HepG2 (cell line): ENCODE results near the gene SCNM1. TPM values are rescaled to one million over a fixed set of nuclear protein-coding genes. Genes with fewer than 3 reads are reported as not detected.
A peak's percentile ranks its signal among the peaks of the same experiment; 100 is the strongest.

Experiments used
- ARID2 ChIP-seq: sonication (generic); formaldehyde crosslinking; IDR thresholded peaks from 2 replicates; pipeline ENCODE4 v1.8.1; 2022; ENCODE audit warnings: mild to moderate bottlenecking, missing genetic modification reagents, borderline replicate concordance
- CHD2 ChIP-seq: IDR thresholded peaks from 2 replicates; pipeline ENCODE4 v1.6.1; 2011; ENCODE audit warnings: low read depth, low read length, improper control_type of control experiment
- ETV5 ChIP-seq: IDR thresholded peaks from 2 replicates; pipeline ENCODE4 v1.6.1; 2018; ENCODE audit warnings: missing biosample characterization, missing genetic modification reagents, inconsistent platforms, borderline replicate concordance
- KLF13 ChIP-seq: sonication (generic); formaldehyde crosslinking; IDR thresholded peaks from 2 replicates; pipeline ENCODE4 v1.4.0; 2020; ENCODE audit warnings: mild to moderate bottlenecking, missing genetic modification reagents
- PLRG1 ChIP-seq: fragments of 450-650 bp; conservative IDR thresholded peaks from 2 replicates; pipeline ENCODE4 v1.6.1; 2016
- PRPF4 ChIP-seq: fragments of 200-400 bp; formaldehyde crosslinking; IDR thresholded peaks from 2 replicates; pipeline ENCODE4 v1.6.1; 2016; ENCODE audit warnings: low read length, low read depth; ENCODE audit not compliant: poor library complexity, severe bottlenecking
- SPEN ChIP-seq: sonication (generic); formaldehyde crosslinking; IDR thresholded peaks from 2 replicates; pipeline ENCODE4 v1.5.1; 2020; ENCODE audit warnings: low read depth, mild to moderate bottlenecking, missing genetic modification reagents
- TCF12 ChIP-seq, 2 experiments: fragments of 450-650 bp in 1 of 2; sonication (generic) in 1 of 2; formaldehyde crosslinking in 1 of 2; IDR thresholded peaks; 2 replicates each; pipeline versions ENCODE4 v1.6.1 to v1.8.0; 2017 to 2022; ENCODE audit warnings: antibody characterized with exemption in 1 of 2, mild to moderate bottlenecking in 1 of 2, missing genetic modification reagents in 1 of 2, moderate library complexity in 1 of 2
- TSC22D2 ChIP-seq: sonication (generic); formaldehyde crosslinking; IDR thresholded peaks from 2 replicates; pipeline ENCODE4 v1.5.1; 2020; ENCODE audit warnings: missing genetic modification reagents, mild to moderate bottlenecking, borderline replicate concordance
- ZFP1 ChIP-seq: IDR thresholded peaks from 2 replicates; pipeline ENCODE4 v1.6.1; 2016
- ZNF234 ChIP-seq: sonication (generic); formaldehyde crosslinking; conservative IDR thresholded peaks from 2 replicates; pipeline ENCODE4 v1.5.1; 2020; ENCODE audit warnings: mild to moderate bottlenecking, missing genetic modification reagents
- ZNF282 ChIP-seq: fragments of 450-650 bp; IDR thresholded peaks from 2 replicates; pipeline ENCODE4 v1.6.1; 2018; ENCODE audit not compliant: partially characterized antibody
- ZNF335 ChIP-seq: sonication (generic); formaldehyde crosslinking; IDR thresholded peaks from 2 replicates; pipeline ENCODE4 v1.4.0; 2020; ENCODE audit warnings: missing genetic modification reagents
- ZNF33A ChIP-seq: sonication (generic); formaldehyde crosslinking; IDR thresholded peaks from 2 replicates; pipeline ENCODE4 v1.5.1; 2020; ENCODE audit warnings: missing genetic modification reagents, mild to moderate bottlenecking, moderate library complexity, borderline replicate concordance
- ZNF775 ChIP-seq: sonication (generic); formaldehyde crosslinking; IDR thresholded peaks from 2 replicates; pipeline ENCODE4 v1.4.0; 2020; ENCODE audit warnings: missing genetic modification reagents, mild to moderate bottlenecking, moderate library complexity, borderline replicate concordance
- ZNF83 ChIP-seq: sonication (generic); formaldehyde crosslinking; IDR thresholded peaks from 2 replicates; pipeline ENCODE4 v1.4.0; 2020; ENCODE audit warnings: missing genetic modification reagents, mild to moderate bottlenecking, borderline replicate concordance
- polyA plus RNA-seq, 8 experiments: library from polyadenylated mRNA; depleted of rRNA in 3 of 8; stranded (reverse) in 7 of 8; unstranded in 1 of 8; fragments of >200 nt; fragmentation: Illumina TruSeq in 4 of 8; extraction: Trizol in 4 of 8; gene quantifications; 2 replicates each; pipeline versions ENCODE4 v1.2.1 to v1.2.3, GENCODE V29; 2011 to 2016; ENCODE audit warnings: low read depth in 4 of 8, missing spikeins in 1 of 8, mixed read lengths in 1 of 8; ENCODE audit not compliant: insufficient read depth in 1 of 8
- total RNA-seq, 5 experiments: library from RNA; depleted of rRNA; stranded (reverse); fragments of >200 nt; fragmentation: Illumina TruSeq; extraction: Trizol; gene quantifications; 2 replicates each; pipeline ENCODE4 v1.2.3, GENCODE V29; 2016; ENCODE audit warnings: low read depth in 1 of 5
- TF ChIP-seq, protein P1 (sequence below): sonication (generic); formaldehyde crosslinking; IDR thresholded peaks from 2 replicates; pipeline ENCODE4 v1.8.1; 2023; ENCODE audit warnings: mild to moderate bottlenecking, missing genetic modification reagents
- TF ChIP-seq, protein P2 (sequence below): IDR thresholded peaks from 2 replicates; pipeline ENCODE4 v1.6.1; 2018; ENCODE audit warnings: missing genetic modification reagents, mild to moderate bottlenecking, missing compliant biosample characterization
- TF ChIP-seq, protein P3 (sequence below): IDR thresholded peaks from 2 replicates; pipeline ENCODE4 v1.4.0; 2020; ENCODE audit warnings: mild to moderate bottlenecking, missing genetic modification reagents
- TF ChIP-seq, protein P4 (sequence below): sonication (generic); formaldehyde crosslinking; IDR thresholded peaks from 2 replicates; pipeline ENCODE4 v1.4.0; 2020; ENCODE audit warnings: missing genetic modification reagents; ENCODE audit errors: not compliant biosample characterization
- TF ChIP-seq, protein P5 (sequence below): sonication (generic); formaldehyde crosslinking; IDR thresholded peaks from 2 replicates; pipeline ENCODE4 v1.9.0; 2021; ENCODE audit warnings: missing genetic modification reagents, borderline replicate concordance

The SCNM1 gene
- total and polyA plus RNA-seq, 2 of the 13 experiments (the other 11 are each of a cell fraction or from before 2014, with no cell fraction given), result 16.3 to 31.5 TPM

DNA sequence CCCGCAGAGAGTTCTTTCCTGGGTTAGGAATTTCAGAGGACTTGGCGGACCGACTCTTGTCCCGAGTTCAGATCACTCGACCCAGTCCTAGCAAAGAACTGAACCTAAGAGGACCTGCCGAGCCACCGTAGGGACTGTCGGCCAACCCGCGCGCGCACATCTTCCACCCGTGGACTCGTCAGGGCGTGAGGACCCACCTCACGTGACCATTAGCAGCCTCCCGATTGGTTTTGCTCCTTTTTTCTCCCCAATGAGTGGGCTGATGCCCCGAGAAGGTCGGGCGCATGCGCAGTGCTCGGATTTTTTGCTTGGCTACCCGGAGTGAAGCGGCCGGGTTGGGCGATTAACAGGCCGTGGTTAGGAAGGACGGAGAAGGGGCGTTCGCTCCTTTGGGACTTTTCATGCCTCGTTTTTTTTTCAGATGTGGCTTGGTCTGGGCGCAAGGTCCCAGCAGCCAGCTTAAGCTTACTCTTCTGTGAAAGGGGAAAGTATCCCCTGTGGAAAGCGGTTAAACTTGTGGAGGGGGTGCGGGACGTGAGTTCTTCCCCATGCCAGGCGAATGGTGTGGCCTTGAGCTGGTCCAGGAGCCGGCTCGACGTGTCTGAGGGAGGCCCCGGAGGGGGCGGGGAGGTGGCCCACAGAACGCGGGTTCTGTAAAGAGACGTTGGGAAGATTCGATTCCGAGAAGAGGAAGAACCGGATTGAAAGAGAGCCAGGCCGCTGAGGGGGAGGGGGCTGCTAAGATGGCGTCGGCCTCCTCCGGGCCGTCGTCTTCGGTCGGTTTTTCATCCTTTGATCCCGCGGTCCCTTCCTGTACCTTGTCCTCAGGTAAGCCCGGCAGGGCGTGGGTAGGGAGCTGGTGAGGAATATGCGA is 32.5 kb downstream of the SCNM1 start, which contains the start of gene PIP5K1A (continued):
- TF ChIP-seq ARID2 (CRISPR knock-in tag) (0 out of 2 replicates have a peak, but pooled peaks have one; percentile 43), TSC22D2 (CRISPR knock-in tag) (no peak), ZNF33A (no peak), SPEN (no peak), CHD2 (no peak), ETV5 (CRISPR knock-in tag) (no peak), PRPF4 (no peak), ZNF282 (no peak), ZNF234 (CRISPR knock-in tag) (no peak), ZNF335 (no peak), PLRG1 (no peak), ZNF83 (peak; percentile 24; the same call in 1 of the 2 replicates), KLF13 (no peak), ZNF775 (CRISPR knock-in tag) (no peak), ZFP1 (CRISPR knock-in tag) (no peak), TCF12 (IDR thresholded peaks at IDR 0.05) (no peak), TCF12 (CRISPR knock-in tag; IDR thresholded peaks at IDR 0.05) (peak; percentile 37; the same call in 1 of the 2 replicates)
- TF ChIP-seq, protein P1, sequence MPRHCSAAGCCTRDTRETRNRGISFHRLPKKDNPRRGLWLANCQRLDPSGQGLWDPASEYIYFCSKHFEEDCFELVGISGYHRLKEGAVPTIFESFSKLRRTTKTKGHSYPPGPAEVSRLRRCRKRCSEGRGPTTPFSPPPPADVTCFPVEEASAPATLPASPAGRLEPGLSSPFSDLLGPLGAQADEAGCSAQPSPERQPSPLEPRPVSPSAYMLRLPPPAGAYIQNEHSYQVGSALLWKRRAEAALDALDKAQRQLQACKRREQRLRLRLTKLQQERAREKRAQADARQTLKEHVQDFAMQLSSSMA (CRISPR knock-in tag), result no peak
- TF ChIP-seq, protein P2, sequence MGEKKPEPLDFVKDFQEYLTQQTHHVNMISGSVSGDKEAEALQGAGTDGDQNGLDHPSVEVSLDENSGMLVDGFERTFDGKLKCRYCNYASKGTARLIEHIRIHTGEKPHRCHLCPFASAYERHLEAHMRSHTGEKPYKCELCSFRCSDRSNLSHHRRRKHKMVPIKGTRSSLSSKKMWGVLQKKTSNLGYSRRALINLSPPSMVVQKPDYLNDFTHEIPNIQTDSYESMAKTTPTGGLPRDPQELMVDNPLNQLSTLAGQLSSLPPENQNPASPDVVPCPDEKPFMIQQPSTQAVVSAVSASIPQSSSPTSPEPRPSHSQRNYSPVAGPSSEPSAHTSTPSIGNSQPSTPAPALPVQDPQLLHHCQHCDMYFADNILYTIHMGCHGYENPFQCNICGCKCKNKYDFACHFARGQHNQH (CRISPR knock-in tag), result peak; percentile 72
- TF ChIP-seq, protein P3, sequence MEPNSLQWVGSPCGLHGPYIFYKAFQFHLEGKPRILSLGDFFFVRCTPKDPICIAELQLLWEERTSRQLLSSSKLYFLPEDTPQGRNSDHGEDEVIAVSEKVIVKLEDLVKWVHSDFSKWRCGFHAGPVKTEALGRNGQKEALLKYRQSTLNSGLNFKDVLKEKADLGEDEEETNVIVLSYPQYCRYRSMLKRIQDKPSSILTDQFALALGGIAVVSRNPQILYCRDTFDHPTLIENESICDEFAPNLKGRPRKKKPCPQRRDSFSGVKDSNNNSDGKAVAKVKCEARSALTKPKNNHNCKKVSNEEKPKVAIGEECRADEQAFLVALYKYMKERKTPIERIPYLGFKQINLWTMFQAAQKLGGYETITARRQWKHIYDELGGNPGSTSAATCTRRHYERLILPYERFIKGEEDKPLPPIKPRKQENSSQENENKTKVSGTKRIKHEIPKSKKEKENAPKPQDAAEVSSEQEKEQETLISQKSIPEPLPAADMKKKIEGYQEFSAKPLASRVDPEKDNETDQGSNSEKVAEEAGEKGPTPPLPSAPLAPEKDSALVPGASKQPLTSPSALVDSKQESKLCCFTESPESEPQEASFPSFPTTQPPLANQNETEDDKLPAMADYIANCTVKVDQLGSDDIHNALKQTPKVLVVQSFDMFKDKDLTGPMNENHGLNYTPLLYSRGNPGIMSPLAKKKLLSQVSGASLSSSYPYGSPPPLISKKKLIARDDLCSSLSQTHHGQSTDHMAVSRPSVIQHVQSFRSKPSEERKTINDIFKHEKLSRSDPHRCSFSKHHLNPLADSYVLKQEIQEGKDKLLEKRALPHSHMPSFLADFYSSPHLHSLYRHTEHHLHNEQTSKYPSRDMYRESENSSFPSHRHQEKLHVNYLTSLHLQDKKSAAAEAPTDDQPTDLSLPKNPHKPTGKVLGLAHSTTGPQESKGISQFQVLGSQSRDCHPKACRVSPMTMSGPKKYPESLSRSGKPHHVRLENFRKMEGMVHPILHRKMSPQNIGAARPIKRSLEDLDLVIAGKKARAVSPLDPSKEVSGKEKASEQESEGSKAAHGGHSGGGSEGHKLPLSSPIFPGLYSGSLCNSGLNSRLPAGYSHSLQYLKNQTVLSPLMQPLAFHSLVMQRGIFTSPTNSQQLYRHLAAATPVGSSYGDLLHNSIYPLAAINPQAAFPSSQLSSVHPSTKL (CRISPR knock-in tag), result peak; percentile 27; the same call in 1 of the 2 replicates
- TF ChIP-seq, protein P4, sequence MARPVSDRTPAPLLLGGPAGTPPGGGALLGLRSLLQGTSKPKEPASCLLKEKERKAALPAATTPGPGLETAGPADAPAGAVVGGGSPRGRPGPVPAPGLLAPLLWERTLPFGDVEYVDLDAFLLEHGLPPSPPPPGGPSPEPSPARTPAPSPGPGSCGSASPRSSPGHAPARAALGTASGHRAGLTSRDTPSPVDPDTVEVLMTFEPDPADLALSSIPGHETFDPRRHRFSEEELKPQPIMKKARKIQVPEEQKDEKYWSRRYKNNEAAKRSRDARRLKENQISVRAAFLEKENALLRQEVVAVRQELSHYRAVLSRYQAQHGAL (CRISPR knock-in tag), result no peak
- TF ChIP-seq, protein P5, sequence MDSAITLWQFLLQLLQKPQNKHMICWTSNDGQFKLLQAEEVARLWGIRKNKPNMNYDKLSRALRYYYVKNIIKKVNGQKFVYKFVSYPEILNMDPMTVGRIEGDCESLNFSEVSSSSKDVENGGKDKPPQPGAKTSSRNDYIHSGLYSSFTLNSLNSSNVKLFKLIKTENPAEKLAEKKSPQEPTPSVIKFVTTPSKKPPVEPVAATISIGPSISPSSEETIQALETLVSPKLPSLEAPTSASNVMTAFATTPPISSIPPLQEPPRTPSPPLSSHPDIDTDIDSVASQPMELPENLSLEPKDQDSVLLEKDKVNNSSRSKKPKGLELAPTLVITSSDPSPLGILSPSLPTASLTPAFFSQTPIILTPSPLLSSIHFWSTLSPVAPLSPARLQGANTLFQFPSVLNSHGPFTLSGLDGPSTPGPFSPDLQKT (CRISPR knock-in tag), result no peak
